Stimulated activated CD4-positive, alpha-beta T cell treated with anti-CD3 and anti-CD28 coated beads, Interleukin-4, amount 100 ng/mL, for 1 hour (primary cell): ENCODE data around the gene C1orf21.

ENCODE experiments used
- DNase-seq: peaks from one replicate; pipeline ENCODE4 v3.0.0-alpha.2; 2020

Gene C1orf21

DNA sequence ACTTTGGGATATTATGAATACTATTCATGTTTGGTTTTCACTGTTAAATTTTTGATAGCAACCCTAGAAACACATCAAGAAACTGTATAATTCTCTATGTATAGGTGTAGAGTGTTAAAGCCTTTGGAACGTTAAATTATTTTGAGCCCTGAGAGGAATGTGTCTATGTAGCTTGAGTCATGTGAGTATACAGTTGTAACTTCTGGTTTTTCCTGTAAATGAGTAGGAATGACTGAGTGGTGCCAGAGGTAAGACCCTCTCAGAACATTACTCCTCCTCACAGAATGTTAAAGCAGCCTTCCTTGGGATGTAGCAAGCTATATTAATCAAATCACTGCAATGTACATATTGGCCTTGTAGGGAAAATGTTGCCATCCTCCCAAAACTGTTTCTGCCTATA lies 69.0 kb downstream of the C1orf21 start:
- DNase-seq, result no peak

DNA sequence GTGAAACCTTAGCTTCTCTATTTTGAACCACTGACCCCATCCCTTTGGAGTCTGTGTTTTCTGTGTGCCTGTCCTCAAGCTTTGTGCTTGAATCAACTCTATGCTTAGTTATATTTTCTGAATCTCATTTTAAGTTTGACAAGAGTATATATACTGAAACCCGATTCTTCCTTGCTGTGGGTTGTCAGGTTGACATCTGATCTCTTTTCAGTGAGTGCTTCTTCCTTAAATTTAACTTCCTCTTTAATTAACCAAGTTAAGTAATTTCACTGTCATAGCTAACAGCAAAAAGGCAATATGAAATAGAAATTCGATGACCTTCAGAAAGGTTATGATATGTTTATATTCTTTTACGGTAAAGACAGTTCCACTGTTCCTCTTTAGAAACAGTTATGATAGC lies 69.4 kb downstream of the C1orf21 start:
- no peak for DNase-seq

DNA sequence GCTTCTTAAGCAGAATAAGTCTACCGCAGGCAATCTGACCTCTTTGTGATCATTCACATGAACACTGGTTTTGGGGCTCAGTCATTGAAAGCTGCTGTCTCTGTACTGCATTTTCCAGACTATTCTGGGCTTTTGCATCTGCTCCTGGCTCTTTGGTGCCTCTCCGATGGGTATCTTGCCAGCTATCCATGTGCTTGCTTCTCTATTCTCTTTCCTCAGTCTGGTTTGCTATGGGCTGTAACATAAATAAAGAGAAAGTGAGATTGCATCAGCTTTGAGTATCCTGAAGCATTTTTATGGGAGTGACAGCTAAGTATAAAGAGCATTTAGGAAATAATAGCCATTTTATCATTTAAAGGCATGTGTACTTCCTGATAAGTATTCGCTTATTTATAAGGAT lies 70.7 kb downstream of the C1orf21 start:
- DNase-seq, result no peak

DNA sequence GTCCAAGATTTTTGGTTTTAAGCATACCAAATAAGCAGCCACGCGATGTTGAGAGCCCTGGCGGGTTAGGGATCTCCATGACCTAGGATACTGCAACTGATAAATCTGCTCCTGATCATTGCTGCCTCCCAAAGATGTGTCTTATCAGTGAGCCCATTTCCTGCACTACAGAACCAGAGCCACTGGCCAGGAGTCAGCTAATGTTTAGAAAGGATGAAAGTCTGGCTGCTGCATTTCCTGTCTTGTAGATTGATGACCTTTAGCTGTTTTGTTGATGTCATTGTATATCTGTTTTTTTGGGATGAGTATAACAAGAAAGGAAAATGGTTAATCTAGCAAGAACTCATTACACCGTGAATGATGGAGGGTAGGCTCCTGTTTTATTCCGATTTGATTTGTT lies 74.5 kb downstream of the C1orf21 start:
- no peak for DNase-seq

DNA sequence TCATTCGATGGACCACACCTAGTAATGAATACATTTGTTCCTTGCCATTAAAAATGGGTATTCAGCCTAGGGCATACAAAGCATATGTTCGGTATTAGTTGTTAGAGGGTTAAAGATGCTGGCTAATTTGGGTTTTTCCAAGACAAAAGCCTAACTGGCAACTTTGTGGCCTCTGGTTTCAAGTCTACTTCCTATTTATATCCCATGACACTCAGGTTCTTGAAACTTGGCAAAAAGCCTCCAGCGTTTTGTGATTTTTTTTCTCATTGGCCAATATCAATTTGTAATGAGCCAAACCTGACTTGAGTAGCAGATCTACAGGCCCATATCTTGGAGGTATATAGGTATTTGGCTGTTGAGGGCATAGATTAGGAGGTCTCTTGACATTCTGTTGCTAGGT lies 75.3 kb downstream of the C1orf21 start:
- DNase-seq, result no peak

DNA sequence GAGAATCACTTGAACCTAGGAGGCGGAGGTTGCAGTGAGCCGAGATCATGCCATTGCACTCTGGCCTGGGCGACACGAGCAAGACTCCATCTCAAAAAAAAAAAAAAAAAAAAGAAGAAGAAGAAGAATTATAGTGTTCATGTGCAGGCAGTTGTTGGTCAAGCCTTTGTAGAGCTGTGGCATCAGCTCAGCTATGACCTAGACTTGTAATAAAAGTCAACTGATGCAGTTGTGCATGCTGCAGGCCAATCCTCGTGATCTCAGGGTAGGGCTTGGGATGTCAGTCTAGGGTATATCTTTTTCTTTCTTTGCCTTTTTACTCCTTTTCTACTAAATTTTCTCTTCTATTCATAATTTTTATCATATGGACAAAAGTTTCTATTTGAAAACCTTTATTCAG lies 76.2 kb downstream of the C1orf21 start:
- DNase-seq, result no peak

DNA sequence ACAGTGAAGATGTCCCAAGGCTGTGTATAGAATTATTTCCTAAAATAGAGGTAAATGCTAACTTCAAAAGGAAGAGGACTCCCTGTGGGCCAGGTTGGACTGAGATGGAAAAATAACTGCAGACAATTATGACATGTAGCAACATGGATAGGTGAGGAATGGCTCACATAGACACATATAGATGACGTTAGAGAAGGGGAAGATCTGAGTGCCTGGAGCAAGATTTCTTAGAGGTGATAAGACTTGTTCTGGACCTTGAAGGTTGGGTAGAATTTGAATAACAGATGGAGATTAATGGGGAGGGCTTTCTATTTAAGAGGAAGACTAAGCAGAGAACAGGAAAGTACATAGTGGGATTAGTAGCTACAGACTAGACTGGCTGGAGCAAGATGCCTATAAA lies 76.9 kb downstream of the C1orf21 start:
- DNase-seq, result no peak

DNA sequence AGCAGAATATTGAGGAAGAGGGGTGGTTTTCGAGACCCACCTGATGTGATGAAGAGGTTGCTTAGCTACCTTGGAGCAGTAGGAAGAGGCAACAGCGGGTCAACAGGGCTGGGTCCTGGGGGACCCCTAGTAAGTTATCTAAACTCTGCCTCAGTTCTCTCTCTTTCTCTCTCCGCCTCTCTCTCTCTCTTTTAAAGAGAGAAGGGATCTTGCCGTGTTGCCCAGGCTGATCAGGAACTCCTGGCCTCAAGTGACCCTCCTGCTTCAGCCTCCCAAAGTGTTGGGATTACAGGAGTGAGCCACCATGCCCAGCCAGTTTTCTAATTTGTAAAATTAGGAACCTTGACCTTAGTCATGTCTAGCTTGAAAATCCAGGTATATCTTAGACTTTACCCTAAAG lies 77.9 kb downstream of the C1orf21 start:
- DNase-seq, result no peak

DNA sequence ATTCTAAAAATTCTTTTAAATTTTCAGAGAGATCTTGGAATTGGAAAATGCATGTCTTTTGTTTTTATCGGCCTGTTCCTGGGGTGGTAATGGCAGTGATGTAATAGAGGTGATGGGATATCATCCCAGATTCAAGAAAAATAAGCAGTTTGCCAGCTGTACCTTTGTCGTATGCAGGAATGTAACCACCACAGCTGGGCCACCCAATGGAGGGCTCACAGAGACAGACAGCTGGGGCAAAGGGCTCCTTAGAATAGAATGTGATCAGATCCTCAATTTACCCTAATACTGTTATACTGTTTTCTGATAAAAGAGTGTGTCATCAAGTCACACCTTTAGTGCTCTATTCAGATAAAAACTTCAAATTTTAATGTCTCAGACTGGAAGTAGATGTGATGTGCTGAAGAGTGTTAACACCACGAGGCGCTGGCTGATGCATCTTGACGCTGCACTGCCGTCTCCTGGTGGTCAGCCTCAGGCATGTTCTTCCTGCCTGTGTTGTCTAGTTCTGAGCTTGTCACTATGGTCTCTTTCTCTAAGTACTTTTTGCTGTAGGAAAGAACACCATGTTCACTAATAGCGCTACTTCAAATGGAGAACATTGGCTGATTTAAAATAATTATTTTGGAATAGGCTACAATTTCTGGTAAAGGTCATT lies 78.8 kb downstream of the C1orf21 start:
- DNase-seq, result no peak

DNA sequence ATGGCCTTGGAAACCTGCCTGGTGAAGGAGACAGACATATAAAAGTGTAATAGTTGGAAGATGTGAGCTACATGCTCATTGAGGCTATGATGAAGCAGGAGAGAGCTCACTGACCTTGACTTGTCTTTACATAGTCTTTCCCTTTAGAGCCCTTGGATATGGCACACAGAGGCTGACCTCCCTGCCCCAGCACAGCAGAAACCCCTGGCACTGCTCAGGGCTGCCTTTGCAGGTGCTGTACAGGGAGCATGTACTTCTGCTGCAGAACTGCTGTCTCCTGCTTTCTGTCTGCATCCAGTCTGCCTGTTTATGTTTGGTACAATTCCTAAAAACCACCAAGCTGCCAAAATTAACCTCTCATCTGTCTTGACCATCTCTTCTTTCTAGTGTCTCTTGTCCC lies 80.5 kb downstream of the C1orf21 start:
- no peak for DNase-seq

DNA sequence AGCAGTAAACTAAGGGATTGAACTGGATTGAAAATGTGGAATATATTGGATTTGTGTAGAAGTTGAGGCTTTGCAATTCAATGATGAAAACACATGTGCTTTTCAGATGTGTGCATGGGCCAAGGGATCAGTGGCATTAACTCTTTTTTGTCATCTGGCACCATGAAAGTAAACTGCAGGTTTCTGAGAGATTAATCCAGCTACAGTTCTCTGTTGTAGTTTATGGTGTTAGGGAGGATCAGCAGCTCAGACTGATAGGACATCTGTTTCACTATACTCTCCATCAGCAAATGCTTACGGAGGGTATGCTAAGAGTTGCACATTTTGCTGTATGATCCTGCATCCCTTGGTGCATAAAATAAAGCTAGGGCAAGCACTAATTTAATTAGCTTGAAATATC lies 82.6 kb downstream of the C1orf21 start:
- DNase-seq, result no peak

DNA sequence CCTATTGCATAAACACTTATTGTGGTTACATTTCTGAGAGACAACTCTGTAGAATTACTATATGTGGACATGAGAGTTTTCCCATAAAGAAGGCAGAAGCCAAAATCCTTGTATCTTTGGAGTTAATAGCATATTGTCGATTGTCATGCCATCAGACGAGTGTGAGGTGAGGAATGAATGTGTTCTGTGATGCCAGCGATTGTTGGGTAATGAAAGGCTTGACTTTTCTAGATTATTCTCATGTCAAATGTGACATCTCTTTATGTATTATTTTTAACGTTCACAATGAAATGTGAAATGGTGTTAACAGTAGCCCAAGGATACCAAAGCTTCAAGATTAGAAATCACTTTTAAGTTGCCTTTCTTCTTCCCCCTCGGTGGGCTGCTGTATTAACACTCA lies 84.9 kb downstream of the C1orf21 start:
- DNase-seq, result no peak

DNA sequence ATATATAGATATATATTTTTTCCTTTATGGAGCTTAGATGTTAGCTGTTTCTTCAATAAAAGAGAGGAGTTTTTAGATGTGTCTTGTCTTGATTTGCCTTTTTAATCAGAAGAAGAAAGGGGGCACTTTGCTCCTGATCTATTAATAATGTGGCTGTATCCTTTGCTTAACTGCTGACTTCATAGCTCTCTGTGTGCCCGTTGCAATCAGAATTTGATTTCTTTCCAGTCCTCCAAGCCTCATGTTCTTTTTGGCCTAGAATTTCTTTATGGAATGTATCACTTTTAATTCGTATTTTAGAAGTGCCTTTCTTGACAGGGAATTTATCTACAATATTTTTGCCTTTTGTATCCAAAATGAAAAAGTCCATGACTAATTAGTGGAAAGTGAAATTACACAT lies 85.3 kb downstream of the C1orf21 start:
- no peak for DNase-seq

DNA sequence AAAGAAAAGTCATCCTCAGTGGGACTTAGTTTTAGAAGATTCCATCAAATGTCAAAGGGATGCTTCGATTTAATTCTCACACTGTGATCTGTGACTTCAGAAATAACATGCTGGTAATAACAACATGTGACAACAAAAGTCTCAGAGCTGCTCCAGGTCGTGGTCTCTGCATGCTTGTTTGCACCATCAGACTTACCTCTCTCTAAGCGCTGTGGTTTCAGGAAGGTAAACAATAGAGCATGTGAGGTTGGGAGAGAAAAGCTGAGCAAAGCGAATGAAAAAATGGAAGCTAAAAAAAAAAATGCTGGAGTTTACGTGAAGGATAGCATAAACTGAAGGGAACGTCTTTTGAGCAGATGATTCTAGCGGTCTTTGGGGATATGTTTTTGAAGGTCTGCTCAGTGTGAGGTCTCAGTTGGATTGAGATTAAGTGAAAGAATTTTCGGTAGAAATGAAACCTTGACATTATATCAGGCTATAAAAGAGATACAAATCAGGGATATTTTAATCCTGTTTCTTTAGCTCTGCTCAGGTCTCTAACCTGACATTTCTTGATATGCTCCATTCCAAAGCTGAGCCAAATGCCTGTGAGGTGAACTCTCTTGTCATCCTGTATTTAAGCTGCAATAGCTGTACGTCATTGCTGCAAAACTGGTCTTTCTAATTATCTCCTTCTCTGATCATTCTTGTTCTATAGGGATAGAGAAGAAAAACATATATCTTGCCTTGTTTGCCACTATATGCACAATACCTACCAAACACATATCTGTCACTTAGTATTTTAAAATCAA lies 86.5 kb downstream of the C1orf21 start:
- no peak for DNase-seq

DNA sequence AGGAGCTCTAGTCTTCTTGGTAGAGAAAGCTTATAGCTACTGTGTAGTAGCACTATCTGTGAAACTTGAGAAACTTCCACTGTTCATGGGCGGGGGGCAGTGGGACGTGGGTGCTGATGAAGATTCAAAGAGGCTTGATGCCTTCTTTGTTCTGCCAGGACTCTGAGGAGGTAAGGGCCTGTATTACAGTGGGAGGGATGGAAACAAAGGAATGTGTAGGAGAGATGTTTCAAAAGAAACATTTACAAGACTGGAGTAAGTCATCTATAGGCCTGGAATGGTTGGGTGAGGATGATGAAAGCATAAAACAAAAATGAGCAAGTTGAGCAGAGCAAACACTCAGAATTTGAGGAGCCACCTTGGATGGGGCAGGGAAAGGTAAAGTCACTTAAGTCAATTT lies 89.4 kb downstream of the C1orf21 start:
- DNase-seq, result no peak

DNA sequence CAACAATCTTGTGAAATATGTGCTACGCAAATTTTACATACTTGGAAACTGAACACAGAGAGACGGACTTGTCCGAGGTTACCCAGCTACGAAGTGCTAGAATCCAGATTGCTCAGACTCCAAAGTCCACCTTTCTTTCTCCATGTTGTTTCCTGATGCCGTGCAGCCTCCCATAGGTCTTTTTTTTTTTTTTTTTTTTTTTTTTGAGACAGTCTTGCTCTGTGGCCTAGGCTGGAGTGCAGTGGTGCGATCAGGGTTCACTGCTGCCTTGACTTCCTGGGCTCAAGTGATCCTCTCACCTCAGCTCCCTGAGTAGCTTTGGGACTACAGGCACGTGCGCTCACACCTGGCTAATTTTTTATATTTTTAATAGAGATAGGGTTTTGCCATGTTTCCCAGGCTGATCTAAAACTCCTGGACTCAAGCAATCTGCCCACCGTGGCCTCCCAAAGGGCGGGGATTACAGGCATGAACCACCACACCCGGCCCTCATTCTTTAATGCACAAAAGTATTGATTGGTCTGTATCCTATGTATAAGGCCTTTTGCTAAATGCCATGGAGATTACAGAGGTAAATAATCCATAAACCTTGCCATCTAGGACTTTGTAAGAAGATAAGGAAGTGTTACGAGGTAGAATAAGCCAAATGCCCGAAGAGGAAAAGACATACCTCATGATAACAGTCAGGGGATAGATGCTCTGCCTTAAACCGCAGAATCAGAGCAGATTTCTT lies 92.8 kb downstream of the C1orf21 start:
- no peak for DNase-seq

DNA sequence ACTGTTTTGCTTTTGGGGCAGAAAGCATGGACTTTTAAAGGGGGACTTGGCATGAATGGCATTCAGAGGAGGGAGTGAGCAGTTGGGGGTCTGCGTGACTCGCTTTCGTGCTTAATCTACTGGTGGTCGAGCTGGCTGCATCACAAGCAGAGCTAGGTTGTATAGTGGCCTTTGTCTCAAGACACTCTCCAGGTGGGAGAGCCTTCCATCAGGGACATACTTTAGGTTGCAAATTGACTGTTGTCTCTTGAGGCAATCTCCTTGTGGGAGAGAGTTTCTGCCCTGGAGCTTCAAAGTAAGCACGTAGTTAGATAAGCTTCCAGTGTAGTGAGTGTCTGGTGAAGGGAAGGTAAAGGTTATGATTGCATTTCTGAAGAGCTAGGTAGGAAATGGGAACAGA lies 93.9 kb downstream of the C1orf21 start:
- no peak for DNase-seq

DNA sequence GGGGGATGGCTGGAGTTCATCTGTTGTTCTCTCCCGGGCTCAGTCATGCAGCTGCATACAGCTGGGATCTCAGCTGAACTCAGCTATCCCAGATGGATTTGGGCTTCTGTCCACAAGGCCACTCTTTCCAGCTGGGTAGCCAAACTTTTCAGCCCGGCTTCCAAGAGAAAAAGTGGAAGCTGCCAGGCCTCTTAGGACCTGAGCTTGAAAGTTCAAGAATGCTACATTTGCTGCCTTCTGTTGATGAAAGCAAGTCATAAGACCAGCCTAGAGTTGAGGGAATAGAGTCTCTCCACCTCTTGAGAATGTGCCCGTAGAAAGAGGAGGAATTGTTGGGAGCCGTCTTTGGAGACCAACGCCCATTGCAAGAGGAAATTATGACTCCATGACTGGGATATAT lies 95.3 kb downstream of the C1orf21 start:
- DNase-seq, result no peak

DNA sequence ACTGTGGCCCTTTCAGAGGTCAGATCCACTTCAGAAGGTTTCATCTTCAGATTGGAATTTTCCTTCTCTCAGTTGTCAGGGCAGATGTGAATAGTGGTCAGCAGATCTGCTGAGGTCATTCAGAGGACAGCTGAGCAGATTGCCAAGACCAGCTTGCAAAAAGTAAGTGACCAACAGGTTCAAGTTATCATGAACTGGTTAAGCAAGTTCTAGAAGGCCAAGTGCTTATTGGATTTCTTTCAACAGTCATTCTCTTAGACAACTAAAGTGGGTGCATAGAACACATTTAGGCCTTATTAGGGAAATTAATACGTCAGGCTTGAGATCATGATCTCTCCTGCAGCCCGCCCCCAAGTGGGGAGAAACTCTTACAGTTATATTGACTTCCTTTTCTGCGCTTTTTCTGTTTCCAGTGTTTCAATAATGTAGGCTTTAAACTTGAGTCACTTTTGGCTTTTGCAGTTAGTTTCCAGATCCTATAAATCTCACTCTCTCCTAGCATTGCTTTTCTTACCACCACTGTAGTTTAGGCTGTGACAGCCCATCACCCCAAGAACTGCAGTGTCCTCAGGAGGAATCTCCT lies 96.4 kb downstream of the C1orf21 start:
- no peak for DNase-seq

DNA sequence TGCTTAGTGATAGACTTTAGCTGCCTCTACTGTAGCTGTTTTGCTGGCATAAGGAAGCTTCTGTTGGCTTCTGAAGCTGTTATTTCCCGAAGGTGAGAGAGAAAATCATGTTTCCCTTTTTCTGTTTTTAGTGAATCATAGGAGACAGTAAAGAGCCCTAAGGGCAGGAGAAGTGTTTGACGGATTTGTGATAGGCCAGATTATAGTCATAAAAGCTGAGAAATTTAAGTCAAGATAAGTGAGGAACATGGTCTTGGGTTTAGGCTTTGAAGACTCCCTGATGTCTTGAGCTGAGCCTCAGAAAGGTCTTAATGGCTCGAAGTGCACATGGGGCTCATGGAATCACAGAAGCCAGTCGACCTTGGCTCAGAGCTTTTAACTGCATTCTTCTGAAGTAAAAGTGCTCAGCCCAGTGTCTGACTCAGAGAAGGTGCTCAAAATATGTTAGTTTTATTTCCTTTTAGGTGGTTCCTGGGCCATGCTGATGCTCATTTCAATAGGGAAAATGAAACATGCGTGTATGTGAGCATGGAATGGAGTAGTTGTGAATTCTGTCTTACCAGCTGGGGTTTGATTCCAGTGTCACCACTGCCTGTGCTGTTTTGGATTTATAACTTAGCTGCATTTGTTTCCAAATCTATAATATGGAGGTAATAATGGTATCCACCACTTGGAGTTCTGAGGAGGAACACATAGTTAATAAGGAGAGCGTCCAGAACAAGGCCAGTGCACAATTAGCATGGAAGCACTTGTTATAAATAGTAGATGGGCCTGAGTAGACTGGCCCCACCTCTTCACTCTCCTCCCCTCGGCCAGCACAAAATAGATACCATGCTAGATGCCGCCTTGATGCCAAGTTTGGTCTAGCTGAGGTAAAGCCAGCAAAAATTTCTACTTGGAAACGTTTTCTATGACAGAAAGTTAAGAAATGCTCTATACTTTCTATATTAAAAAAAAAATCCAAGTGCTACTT lies 99.2 kb downstream of the C1orf21 start:
- DNase-seq, result no peak

DNA sequence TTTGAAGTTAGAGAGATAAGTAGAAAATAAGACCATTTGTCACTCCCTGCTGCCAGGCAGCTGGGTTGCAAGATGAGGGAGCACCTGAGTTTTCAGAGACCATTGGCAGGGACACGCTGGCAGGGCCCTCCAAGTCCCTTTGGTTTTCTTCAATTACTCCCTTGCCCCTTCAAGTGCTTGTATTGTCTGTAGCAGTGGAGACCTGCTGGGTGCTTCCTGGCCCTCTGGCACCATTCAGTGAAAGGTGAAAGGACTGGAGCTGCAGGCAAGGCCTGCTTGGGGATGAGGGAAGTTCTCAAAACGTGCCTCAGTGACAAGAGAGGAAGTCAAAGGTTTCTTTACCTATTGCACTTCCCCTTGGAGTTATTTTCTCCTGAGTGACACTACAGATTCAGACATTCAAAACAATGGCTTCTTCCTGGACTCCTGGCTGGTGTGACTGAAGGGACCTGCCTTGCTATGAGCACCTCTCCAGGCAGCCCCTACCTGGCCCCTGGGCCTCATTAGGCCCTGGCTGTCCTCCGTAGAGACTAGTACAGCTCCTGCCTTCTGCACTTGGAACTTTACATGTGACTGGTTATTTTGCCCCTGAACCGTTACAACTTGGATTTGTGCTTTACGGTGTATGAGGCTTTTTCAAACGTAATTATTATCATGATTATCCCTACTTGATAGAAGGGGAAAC lies 100.1 kb downstream of the C1orf21 start:
- no peak for DNase-seq
